ENCODE data around the gene RNF38. TPM values are rescaled to one million over a fixed set of nuclear protein-coding genes. Genes with fewer than 3 reads are reported as not detected.

The RNF38 gene
- total and polyA plus RNA-seq, 9 of the 15 experiments (the other 6 are each of a cell fraction or from before 2014, with no cell fraction given), result 1.6 to 9.8 (median 4.5) TPM

DNA sequence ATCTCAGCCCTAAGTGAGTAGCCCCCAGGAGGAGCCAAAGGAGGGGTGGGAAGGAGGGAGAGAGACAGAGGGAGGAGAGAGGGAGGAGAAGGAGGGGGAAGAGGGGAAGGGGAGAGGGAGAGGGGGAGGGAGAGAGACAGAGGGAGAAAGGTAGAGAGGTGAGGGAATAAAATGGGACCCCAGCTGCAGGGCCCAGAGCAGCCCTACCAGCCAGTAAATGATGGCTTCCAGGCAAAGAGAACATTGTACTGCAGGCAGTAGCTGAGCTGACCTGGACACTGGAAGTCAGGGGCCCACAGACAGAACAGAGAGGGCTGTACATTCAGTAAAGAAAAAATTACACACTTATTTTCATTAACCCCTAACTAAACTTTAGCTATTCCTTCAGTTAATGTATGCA lies 84.0 kb downstream of the RNF38 start (continued):
- TF ChIP-seq RERE (CRISPR knock-in tag; IDR thresholded peaks at IDR 0.05; ENCODE audit: borderline replicate concordance) (no peak), ATF1 (CRISPR knock-in tag; IDR thresholded peaks at IDR 0.05) (no peak), ATF1 (tag; IDR thresholded peaks at IDR 0.05) (no peak), ZNF12 (CRISPR knock-in tag; IDR thresholded peaks at IDR 0.05) (no peak), PHF20 (IDR thresholded peaks at IDR 0.05; ENCODE audit: partially characterized antibody) (no peak), CHD7 (IDR thresholded peaks at IDR 0.05; ENCODE audit: low read depth, low read length) (no peak)
- TF ChIP-seq, protein P1, sequence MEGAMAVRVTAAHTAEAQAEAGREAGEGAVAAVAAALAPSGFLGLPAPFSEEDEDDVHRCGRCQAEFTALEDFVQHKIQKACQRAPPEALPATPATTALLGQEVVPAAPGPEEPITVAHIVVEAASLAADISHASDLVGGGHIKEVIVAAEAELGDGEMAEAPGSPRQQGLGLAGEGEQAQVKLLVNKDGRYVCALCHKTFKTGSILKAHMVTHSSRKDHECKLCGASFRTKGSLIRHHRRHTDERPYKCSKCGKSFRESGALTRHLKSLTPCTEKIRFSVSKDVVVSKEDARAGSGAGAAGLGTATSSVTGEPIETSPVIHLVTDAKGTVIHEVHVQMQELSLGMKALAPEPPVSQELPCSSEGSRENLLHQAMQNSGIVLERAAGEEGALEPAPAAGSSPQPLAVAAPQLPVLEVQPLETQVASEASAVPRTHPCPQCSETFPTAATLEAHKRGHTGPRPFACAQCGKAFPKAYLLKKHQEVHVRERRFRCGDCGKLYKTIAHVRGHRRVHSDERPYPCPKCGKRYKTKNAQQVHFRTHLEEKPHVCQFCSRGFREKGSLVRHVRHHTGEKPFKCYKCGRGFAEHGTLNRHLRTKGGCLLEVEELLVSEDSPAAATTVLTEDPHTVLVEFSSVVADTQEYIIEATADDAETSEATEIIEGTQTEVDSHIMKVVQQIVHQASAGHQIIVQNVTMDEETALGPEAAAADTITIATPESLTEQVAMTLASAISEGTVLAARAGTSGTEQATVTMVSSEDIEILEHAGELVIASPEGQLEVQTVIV (CRISPR knock-in tag; IDR thresholded peaks at IDR 0.05; ENCODE audit: borderline replicate concordance), result no peak

Measured in K562 (cell line).